ENCODE data around the gene ZFYVE9.

ZFYVE9 gene

DNA sequence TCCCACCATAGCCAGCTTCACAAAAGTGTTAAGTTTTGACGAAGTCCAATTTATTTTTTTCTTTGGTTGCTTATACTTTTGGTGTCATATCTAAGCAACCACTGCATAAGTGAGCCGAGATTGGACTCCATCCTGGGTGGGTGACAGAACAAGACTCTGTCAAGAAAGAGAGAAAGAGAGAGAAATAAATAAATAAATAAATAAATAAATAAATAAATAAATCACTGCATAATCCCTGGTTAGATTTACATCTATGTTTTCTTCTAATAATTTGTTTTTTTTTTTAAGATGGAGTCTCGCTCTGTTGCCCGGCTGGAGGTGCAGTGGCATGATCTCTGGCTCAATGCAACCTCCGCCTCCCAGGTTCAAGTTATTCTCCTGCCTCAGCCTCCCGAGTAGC, 18.3 kb upstream of the ZFYVE9 start:
- no peak for ATAC-seq
- no peak for TF ChIP-seq OSR1 (CRISPR knock-in tag; IDR thresholded peaks at IDR 0.05)
- TF ChIP-seq ZFP30 (CRISPR knock-in tag; IDR thresholded peaks at IDR 0.05): no peak
- TF ChIP-seq ISL1 (CRISPR knock-in tag; IDR thresholded peaks at IDR 0.05): no peak
- no peak for TF ChIP-seq GLIS3 (CRISPR knock-in tag; IDR thresholded peaks at IDR 0.05)
- TF ChIP-seq, protein P1, sequence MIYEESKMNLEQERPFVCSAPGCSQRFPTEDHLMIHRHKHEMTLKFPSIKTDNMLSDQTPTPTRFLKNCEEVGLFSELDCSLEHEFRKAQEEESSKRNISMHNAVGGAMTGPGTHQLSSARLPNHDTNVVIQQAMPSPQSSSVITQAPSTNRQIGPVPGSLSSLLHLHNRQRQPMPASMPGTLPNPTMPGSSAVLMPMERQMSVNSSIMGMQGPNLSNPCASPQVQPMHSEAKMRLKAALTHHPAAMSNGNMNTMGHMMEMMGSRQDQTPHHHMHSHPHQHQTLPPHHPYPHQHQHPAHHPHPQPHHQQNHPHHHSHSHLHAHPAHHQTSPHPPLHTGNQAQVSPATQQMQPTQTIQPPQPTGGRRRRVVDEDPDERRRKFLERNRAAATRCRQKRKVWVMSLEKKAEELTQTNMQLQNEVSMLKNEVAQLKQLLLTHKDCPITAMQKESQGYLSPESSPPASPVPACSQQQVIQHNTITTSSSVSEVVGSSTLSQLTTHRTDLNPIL (CRISPR knock-in tag; IDR thresholded peaks at IDR 0.05; ENCODE audit: low read depth): no peak
- no peak for TF ChIP-seq TCF4 (CRISPR knock-in tag; IDR thresholded peaks at IDR 0.05; ENCODE audit: borderline replicate concordance)
- TF ChIP-seq ZNF565 (CRISPR knock-in tag; conservative IDR thresholded peaks at IDR 0.05; ENCODE audit: low read depth): no peak
- no peak for TF ChIP-seq BACH2 (CRISPR knock-in tag; IDR thresholded peaks at IDR 0.05; ENCODE audit: borderline replicate concordance)
- TF ChIP-seq, protein P2, sequence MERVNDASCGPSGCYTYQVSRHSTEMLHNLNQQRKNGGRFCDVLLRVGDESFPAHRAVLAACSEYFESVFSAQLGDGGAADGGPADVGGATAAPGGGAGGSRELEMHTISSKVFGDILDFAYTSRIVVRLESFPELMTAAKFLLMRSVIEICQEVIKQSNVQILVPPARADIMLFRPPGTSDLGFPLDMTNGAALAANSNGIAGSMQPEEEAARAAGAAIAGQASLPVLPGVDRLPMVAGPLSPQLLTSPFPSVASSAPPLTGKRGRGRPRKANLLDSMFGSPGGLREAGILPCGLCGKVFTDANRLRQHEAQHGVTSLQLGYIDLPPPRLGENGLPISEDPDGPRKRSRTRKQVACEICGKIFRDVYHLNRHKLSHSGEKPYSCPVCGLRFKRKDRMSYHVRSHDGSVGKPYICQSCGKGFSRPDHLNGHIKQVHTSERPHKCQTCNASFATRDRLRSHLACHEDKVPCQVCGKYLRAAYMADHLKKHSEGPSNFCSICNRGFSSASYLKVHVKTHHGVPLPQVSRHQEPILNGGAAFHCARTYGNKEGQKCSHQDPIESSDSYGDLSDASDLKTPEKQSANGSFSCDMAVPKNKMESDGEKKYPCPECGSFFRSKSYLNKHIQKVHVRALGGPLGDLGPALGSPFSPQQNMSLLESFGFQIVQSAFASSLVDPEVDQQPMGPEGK (CRISPR knock-in tag; IDR thresholded peaks at IDR 0.05; ENCODE audit: borderline replicate concordance): no peak
- TF ChIP-seq, protein P3, sequence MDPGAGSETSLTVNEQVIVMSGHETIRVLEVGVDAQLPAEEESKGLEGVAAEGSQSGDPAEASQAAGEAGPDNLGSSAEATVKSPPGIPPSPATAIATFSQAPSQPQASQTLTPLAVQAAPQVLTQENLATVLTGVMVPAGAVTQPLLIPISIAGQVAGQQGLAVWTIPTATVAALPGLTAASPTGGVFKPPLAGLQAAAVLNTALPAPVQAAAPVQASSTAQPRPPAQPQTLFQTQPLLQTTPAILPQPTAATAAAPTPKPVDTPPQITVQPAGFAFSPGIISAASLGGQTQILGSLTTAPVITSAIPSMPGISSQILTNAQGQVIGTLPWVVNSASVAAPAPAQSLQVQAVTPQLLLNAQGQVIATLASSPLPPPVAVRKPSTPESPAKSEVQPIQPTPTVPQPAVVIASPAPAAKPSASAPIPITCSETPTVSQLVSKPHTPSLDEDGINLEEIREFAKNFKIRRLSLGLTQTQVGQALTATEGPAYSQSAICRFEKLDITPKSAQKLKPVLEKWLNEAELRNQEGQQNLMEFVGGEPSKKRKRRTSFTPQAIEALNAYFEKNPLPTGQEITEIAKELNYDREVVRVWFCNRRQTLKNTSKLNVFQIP (CRISPR knock-in tag; IDR thresholded peaks at IDR 0.05; ENCODE audit: borderline replicate concordance, low read depth): no peak
- no peak for TF ChIP-seq CSDC2 (CRISPR knock-in tag; IDR thresholded peaks at IDR 0.05)
- TF ChIP-seq SNAI2 (CRISPR knock-in tag; IDR thresholded peaks at IDR 0.05): no peak
- no peak for TF ChIP-seq ARNTL (CRISPR knock-in tag; IDR thresholded peaks at IDR 0.05; ENCODE audit: borderline replicate concordance, low read depth)

DNA sequence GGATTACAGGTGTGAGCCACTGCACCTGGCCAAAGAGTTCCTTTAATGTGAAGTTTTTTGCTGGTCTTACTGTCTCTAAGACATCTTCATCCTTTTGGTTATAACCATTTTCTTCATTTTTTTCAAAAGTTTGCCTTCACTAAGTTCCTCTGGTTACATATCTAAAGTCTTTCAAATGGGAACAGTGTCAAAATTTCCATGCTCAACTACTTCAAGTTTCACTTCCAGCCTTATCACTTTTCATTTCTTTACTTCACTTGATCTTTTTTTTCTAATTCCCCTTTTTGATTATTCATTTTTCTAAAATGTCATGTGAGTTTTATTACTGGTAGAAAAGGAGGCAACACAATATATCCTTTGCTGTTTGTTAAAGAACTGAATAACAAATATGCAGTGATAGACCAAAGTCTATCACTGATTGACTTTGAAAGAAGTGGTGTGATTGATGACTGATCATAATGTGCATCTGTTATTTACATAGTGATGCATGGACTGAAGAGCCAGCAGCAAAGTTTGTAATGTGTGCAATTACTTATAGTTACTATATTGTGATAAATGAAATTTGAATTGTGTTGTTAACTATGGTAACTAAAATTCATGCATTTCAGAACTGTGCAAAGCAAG, 16.0 kb upstream of the ZFYVE9 start:
- no peak for ATAC-seq
- TF ChIP-seq, protein P1 (CRISPR knock-in tag; IDR thresholded peaks at IDR 0.05; ENCODE audit: low read depth): no peak
- no peak for TF ChIP-seq PPARA (CRISPR knock-in tag; IDR thresholded peaks at IDR 0.05; ENCODE audit: borderline replicate concordance)
- TF ChIP-seq, protein P4, sequence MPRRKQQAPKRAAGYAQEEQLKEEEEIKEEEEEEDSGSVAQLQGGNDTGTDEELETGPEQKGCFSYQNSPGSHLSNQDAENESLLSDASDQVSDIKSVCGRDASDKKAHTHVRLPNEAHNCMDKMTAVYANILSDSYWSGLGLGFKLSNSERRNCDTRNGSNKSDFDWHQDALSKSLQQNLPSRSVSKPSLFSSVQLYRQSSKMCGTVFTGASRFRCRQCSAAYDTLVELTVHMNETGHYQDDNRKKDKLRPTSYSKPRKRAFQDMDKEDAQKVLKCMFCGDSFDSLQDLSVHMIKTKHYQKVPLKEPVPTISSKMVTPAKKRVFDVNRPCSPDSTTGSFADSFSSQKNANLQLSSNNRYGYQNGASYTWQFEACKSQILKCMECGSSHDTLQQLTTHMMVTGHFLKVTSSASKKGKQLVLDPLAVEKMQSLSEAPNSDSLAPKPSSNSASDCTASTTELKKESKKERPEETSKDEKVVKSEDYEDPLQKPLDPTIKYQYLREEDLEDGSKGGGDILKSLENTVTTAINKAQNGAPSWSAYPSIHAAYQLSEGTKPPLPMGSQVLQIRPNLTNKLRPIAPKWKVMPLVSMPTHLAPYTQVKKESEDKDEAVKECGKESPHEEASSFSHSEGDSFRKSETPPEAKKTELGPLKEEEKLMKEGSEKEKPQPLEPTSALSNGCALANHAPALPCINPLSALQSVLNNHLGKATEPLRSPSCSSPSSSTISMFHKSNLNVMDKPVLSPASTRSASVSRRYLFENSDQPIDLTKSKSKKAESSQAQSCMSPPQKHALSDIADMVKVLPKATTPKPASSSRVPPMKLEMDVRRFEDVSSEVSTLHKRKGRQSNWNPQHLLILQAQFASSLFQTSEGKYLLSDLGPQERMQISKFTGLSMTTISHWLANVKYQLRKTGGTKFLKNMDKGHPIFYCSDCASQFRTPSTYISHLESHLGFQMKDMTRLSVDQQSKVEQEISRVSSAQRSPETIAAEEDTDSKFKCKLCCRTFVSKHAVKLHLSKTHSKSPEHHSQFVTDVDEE (CRISPR knock-in tag; IDR thresholded peaks at IDR 0.05): no peak

DNA sequence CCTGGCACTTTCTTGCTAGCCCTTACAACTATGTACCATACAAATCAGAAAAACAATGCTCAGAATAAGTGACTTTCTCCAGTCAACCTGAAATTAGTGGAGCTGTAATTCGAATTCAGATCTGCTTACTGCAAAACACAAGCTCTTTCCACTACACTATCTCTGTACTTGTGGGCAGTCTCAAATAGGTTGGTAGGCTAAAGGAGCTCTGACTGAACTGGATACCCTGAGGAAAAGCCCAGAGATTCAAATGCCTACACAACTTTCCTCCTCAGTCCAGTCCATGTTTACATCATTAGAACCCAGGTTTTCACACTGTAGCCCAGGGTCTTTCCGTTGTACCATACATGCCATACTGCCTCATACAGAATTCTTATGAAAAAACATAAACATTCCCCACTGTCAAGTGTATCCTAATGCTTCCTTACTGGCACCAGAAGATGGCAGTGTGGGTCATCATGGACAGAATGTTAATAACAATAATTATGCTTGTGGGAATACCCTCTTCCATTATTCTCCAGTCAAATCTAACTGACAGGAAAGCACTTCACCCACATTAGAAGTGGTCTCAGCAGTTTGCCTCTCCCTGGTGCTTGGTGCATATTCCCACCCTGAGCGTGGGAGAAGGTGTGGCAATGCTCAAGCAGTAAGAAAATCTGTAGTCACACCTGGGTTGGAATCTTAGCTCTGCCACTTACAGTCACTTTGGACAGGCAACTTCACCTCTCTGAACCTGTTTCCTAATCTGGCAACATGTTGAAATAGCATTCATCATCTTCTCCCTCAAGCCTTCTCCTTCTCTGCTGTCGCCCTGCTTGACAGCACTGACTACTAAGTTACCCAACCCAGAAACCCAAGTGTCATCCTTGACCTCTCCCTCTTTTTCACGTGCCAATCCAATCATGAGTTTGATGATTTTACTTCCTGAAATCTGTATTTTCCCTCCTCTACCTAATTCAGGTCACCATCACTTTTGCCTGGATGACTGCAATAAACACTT, 14.4 kb upstream of the ZFYVE9 start:
- peak; percentile 99 for ATAC-seq
- TF ChIP-seq OSR1 (CRISPR knock-in tag; IDR thresholded peaks at IDR 0.05) (no peak), ESRRG (CRISPR knock-in tag; IDR thresholded peaks at IDR 0.05) (no peak), GLIS3 (CRISPR knock-in tag; IDR thresholded peaks at IDR 0.05) (no peak), ZNF565 (CRISPR knock-in tag; conservative IDR thresholded peaks at IDR 0.05; ENCODE audit: low read depth) (no peak), TOX (CRISPR knock-in tag; IDR thresholded peaks at IDR 0.05; ENCODE audit: borderline replicate concordance) (no peak), ZC3H10 (CRISPR knock-in tag; IDR thresholded peaks at IDR 0.05) (no peak), SNAI2 (CRISPR knock-in tag; IDR thresholded peaks at IDR 0.05) (no peak)
- TF ChIP-seq, protein P1 (CRISPR knock-in tag; IDR thresholded peaks at IDR 0.05; ENCODE audit: low read depth): no peak
- TF ChIP-seq, protein P3 (CRISPR knock-in tag; IDR thresholded peaks at IDR 0.05; ENCODE audit: borderline replicate concordance, low read depth): no peak
- TF ChIP-seq, protein P2 (CRISPR knock-in tag; IDR thresholded peaks at IDR 0.05; ENCODE audit: borderline replicate concordance): no peak
